Left kidney (tissue), 2 donors: ENCODE measurements around the gene PCSK6. TPM values are rescaled to one million over a fixed set of nuclear protein-coding genes. Genes with fewer than 3 reads are reported as not detected.
A peak's percentile ranks its signal among the peaks of the same experiment; 100 is the strongest.

Experiments
- DNase-seq: peaks from one replicate; pipeline ENCODE4 v3.0.0-alpha.2; 2013
- polyA plus RNA-seq: library from polyadenylated mRNA; unstranded; fragments of 120-200 nt; gene quantifications from one replicate; pipeline ENCODE4 v1.2.1, GENCODE V29; 2013; ENCODE audit not compliant: insufficient read length

PCSK6 gene
- polyA plus RNA-seq, 1 donor, result 7.0 TPM

- DNase-seq, result no peak
These were observed 212.9 kb downstream of the PCSK6 start for GRCh38 chr15:101276501-101277037.

GRCh38 chr15:101275018-101275417 lies 214.5 kb downstream of the PCSK6 start:
- no peak for DNase-seq

- no peak for DNase-seq
These were observed 216.0 kb downstream of the PCSK6 start for GRCh38 chr15:101273534-101273933.

- DNase-seq, result no peak
These were observed 216.9 kb downstream of the PCSK6 start for GRCh38 chr15:101272584-101272983.

- DNase-seq, result no peak
These were observed 219.9 kb downstream of the PCSK6 start for GRCh38 chr15:101269479-101270223.

GRCh38 chr15:101267320-101268104 lies 222.0 kb downstream of the PCSK6 start:
- DNase-seq, result no peak

GRCh38 chr15:101266787-101267186 lies 222.7 kb downstream of the PCSK6 start:
- DNase-seq, result no peak

GRCh38 chr15:101266034-101266433 lies 223.5 kb downstream of the PCSK6 start:
- no peak for DNase-seq

GRCh38 chr15:101264911-101265641 lies 224.4 kb downstream of the PCSK6 start:
- DNase-seq, result no peak

- no peak for DNase-seq
These were observed 225.5 kb downstream of the PCSK6 start for GRCh38 chr15:101264011-101264410.

- no peak for DNase-seq
These were observed 227.0 kb downstream of the PCSK6 start for GRCh38 chr15:101262551-101262950.

GRCh38 chr15:101258238-101259144 lies 231.0 kb downstream of the PCSK6 start:
- peak; percentile 73 for DNase-seq

- no peak for DNase-seq
These were observed 232.8 kb downstream of the PCSK6 start for GRCh38 chr15:101256757-101257156.

- DNase-seq, result no peak
These were observed 233.8 kb downstream of the PCSK6 start for GRCh38 chr15:101255615-101256241.

- DNase-seq, result no peak
These were observed 234.5 kb downstream of the PCSK6 start for GRCh38 chr15:101255051-101255395.

GRCh38 chr15:101254157-101255050 lies 235.1 kb downstream of the PCSK6 start:
- no peak for DNase-seq
